Measurements from ENCODE around the gene CASQ1.

The CASQ1 gene

GRCh38 chr1:160232911-160233310 lies 42.5 kb downstream of the CASQ1 start:
- no peak for DNase-seq

- no peak for DNase-seq
Observed at GRCh38 chr1:160236806-160237205, 46.4 kb downstream of the CASQ1 start.

- DNase-seq, result no peak
Observed at GRCh38 chr1:160237558-160237957, 47.2 kb downstream of the CASQ1 start.

- no peak for DNase-seq
Observed at GRCh38 chr1:160238408-160238807, 48.0 kb downstream of the CASQ1 start.

GRCh38 chr1:160239582-160240299 lies 49.4 kb downstream of the CASQ1 start:
- no peak for DNase-seq

GRCh38 chr1:160243767-160244166 lies 53.4 kb downstream of the CASQ1 start:
- no peak for DNase-seq

GRCh38 chr1:160244209-160244608 lies 53.8 kb downstream of the CASQ1 start:
- DNase-seq, result no peak

- DNase-seq, result no peak
Observed at GRCh38 chr1:160245434-160245833, 55.1 kb downstream of the CASQ1 start.

- no peak for DNase-seq
Observed at GRCh38 chr1:160247053-160247452, 56.7 kb downstream of the CASQ1 start.

- DNase-seq, result no peak
Observed at GRCh38 chr1:160251011-160251410, 60.6 kb downstream of the CASQ1 start.
